Gastrocnemius medialis (tissue), 4 donors: Measurements from ENCODE around the gene RNF113B. TPM values are rescaled to one million over a fixed set of nuclear protein-coding genes. Genes with fewer than 3 reads are reported as not detected.

Source experiments
- ATAC-seq, 2 donors: fragments of 150-250 bp; one replicate each; pipeline ENCODE4 v1.9.1; 2016
- DNase-seq, 2 donors: peaks; one replicate each; pipeline ENCODE4 v3.0.0-alpha.2; 2019
- H3K27ac ChIP-seq, 4 donors: fragments of 200-600 bp; sonication (generic); 1 replicate in 1 of 4; 2 replicates in 3 of 4; pipeline ENCODE4 v1.5.1; 2016 to 2018; ENCODE audit warnings: mild to moderate bottlenecking in 2 of 4, moderate library complexity in 1 of 4
- H3K27me3 ChIP-seq, 3 donors: fragments of 200-600 bp; sonication (generic) in 2 of 3; 1 replicate in 1 of 3; 2 replicates in 2 of 3; pipeline versions ENCODE4 v1.5.1 to v1.6.0; 2016 to 2019; ENCODE audit warnings: mild to moderate bottlenecking in 1 of 3, moderate library complexity in 1 of 3
- H3K36me3 ChIP-seq, 2 donors: fragments of 200-600 bp; sonication (generic) in 1 of 2; one replicate each; pipeline ENCODE4 v1.5.1; 2017 to 2018
- H3K4me1 ChIP-seq, 2 donors: fragments of 200-600 bp; sonication (generic) in 1 of 2; one replicate each; pipeline ENCODE4 v1.5.1; 2016 to 2017; ENCODE audit warnings: mild to moderate bottlenecking in 2 of 2
- H3K4me3 ChIP-seq, 4 donors: fragments of 200-600 bp; sonication (generic) in 3 of 4; 1 replicate in 1 of 4; 2 replicates in 3 of 4; pipeline ENCODE4 v1.5.1; 2016 to 2019; ENCODE audit warnings: mild to moderate bottlenecking in 2 of 4
- H3K9me3 ChIP-seq, 3 donors: fragments of 200-600 bp; sonication (generic) in 2 of 3; 1 replicate in 1 of 3; 2 replicates in 2 of 3; pipeline ENCODE4 v1.5.1; 2016 to 2019
- POLR2A ChIP-seq, 2 donors: fragments of 450-650 bp; IDR thresholded peaks; one replicate each; pipeline ENCODE4 v1.6.1; 2017; ENCODE audit warnings: antibody characterized with exemption in 2 of 2, mild to moderate bottlenecking in 2 of 2, moderate library complexity in 2 of 2
- in situ Hi-C, 4 donors: fragments of 200-750 bp; cut with MboI; loops; one replicate each; pipeline versions ENCODE4 v1.15.0 to v1.8.0; 2017; ENCODE audit warnings: low sequenced_read_pairs in 4 of 4
- intact Hi-C: fragments of 100-400 bp; cut with DNase I; formaldehyde crosslinking; loops from one replicate; pipeline ENCODE4 v1.15.1; 2023; ENCODE audit warnings: low total_unique reads
- total RNA-seq, 4 donors: library from RNA; depleted of rRNA; stranded (reverse); fragments of >200 nt; gene quantifications; one replicate each; pipeline versions ENCODE4 v1.1.0 to v1.2.3, GENCODE V29; 2016
- TF ChIP-seq, protein P1 (sequence below), 5 experiments: fragments of 450-650 bp in 3 of 5; fragments of 200-600 bp in 2 of 5; sonication (generic) in 2 of 5; IDR thresholded peaks in 4 of 5; conservative IDR thresholded peaks in 1 of 5; 1 replicate in 4 of 5; 2 replicates in 1 of 5; pipeline ENCODE4 v1.5.1; 2016 to 2019; ENCODE audit warnings: antibody characterized with exemption in 5 of 5, mild to moderate bottlenecking in 3 of 5, moderate library complexity in 3 of 5

Gene RNF113B
- total RNA-seq, 4 donors from 2014 or later, result not detected

DNA sequence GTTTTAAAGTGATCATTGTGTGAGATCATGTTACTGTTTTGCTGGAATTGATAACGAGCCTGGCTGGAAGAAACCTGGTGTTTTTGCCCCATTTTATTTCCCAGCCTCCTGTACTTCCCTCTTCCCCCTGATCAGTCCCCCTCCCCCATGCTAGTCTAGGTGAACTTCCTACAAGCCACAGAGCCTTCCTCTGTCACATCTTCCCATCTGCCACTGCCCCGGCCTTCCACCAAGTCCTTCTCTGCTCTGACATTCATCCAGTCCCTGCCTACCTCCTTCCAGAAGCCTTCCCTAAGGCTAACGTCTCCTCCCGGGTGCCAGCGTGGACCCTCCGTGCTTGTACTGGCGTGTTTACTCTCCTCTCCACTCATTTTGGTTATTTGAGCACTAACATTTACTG, 19.9 kb downstream of the RNF113B start:
- DNase-seq, result no peak
- H3K27ac ChIP-seq, result no peak overlapping the region
- intact Hi-C loops, result no loop called here
- H3K27me3 ChIP-seq, result no peaks in the 10 kb centered on the region
- in situ Hi-C loops, result no loop called here
- no peaks in the 10 kb centered on the region for H3K36me3 ChIP-seq
- TF ChIP-seq, protein P1, sequence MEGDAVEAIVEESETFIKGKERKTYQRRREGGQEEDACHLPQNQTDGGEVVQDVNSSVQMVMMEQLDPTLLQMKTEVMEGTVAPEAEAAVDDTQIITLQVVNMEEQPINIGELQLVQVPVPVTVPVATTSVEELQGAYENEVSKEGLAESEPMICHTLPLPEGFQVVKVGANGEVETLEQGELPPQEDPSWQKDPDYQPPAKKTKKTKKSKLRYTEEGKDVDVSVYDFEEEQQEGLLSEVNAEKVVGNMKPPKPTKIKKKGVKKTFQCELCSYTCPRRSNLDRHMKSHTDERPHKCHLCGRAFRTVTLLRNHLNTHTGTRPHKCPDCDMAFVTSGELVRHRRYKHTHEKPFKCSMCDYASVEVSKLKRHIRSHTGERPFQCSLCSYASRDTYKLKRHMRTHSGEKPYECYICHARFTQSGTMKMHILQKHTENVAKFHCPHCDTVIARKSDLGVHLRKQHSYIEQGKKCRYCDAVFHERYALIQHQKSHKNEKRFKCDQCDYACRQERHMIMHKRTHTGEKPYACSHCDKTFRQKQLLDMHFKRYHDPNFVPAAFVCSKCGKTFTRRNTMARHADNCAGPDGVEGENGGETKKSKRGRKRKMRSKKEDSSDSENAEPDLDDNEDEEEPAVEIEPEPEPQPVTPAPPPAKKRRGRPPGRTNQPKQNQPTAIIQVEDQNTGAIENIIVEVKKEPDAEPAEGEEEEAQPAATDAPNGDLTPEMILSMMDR (IDR thresholded peaks at IDR 0.05 in 4 of 5, conservative IDR thresholded peaks at IDR 0.05 in 1 of 5), result no peak
- TF ChIP-seq POLR2A (IDR thresholded peaks at IDR 0.05), result no peak
- no peaks in the 10 kb centered on the region for H3K4me1 ChIP-seq
- H3K4me3 ChIP-seq, result no peak overlapping the region
- no peaks in the 10 kb centered on the region for H3K9me3 ChIP-seq
- no peak for ATAC-seq

DNA sequence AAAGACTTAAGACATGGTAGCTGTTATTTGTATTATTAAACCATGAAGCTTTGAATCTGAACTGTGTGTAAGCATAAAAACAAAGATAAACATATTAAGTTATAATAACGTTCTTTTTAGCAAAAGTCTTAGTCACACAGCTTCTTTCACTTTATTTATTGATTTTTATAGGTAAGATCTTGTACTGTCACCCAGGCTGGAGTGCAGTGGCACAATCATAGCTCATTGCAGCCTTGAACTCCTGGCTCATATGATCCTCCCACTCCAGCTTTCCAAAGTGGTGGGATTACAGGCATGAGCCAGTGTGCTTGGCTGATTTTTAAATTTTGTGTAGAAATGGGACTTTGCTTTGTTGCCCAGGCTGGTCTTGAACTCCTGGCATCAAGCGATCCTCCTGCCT, 20.8 kb downstream of the RNF113B start:
- H3K4me3 ChIP-seq, result no peak overlapping the region
- TF ChIP-seq POLR2A (IDR thresholded peaks at IDR 0.05), result no peak
- TF ChIP-seq, protein P1 (IDR thresholded peaks at IDR 0.05 in 4 of 5, conservative IDR thresholded peaks at IDR 0.05 in 1 of 5), result no peak
- no peak overlapping the region for H3K27ac ChIP-seq
- no peak for ATAC-seq
- no peaks in the 10 kb centered on the region for H3K4me1 ChIP-seq
- DNase-seq, result no peak
- intact Hi-C loops (no loop called here), in situ Hi-C loops (no loop called here)
- H3K36me3 ChIP-seq, result no peaks in the 10 kb centered on the region
- H3K9me3 ChIP-seq, result no peaks in the 10 kb centered on the region
- no peaks in the 10 kb centered on the region for H3K27me3 ChIP-seq

DNA sequence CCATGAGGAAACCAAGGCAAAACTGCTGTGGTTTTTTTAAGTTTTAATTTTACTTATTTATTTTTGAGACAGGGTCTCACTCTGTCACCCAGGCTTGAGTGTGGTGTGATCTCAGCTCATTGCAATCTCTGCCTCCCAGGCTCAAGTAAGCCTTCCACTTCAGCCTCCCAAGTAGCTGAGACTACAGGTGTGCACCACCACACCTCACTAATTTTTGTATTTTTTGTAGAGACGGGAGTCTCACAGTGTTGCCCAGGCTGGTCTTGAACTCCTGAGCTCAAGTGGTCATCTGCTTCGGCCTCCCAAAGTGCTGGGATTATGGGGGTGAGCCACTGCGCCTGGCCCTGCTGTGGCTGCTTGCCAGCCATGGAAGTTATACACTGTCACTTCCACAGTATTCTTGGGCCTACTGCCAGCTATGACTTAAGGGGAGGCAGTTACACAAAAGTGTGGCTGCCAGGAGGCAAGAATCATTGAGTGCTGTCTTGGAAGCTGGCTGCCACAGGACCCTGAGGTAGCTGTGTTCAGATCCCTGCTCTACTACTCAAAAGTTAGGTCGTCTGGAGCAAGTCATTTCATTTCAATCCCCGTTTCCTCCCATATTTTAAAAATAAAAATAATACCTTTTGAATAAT, 21.5 kb downstream of the RNF113B start:
- H3K4me1 ChIP-seq, result no peaks in the 10 kb centered on the region
- no peaks in the 10 kb centered on the region for H3K9me3 ChIP-seq
- no peak for TF ChIP-seq POLR2A (IDR thresholded peaks at IDR 0.05)
- TF ChIP-seq, protein P1 (IDR thresholded peaks at IDR 0.05 in 4 of 5, conservative IDR thresholded peaks at IDR 0.05 in 1 of 5), result no peak
- intact Hi-C loops, result no loop called here
- H3K27ac ChIP-seq, result no peak overlapping the region
- H3K36me3 ChIP-seq, result no peaks in the 10 kb centered on the region
- DNase-seq (no peak), ATAC-seq (no peak)
- no peaks in the 10 kb centered on the region for H3K27me3 ChIP-seq
- H3K4me3 ChIP-seq, result no peak overlapping the region
- in situ Hi-C loops, result no loop called here

DNA sequence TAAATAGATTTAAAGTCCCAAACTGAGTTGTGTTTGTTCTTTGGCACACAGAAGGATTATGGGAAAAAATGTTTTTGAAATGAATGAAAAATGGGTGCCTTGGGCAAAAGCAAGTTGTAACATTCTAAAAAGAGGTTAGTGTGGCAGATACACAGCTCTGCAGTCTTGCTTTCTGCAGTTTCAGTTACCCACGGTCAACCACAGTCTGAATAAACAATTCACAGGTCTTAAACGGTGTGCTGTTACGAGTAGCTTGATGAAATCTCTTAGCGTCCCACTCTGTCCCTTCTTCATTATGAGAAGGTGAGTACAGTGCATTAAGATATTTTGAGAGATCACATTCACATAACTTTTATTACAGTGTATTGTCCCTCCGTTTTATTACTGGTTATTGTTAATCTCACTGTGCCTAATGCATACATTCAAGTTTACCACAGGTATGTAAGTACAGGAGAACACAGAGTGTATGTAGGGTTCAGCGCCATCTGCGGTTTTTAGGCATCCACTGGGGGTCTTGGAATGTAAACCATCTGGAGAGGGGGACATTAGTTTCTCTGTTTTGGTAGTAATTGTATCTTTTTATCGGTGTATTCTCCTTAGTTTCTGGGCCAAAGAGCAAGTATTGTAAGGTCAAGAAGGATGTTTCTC, 26.1 kb downstream of the RNF113B start:
- ATAC-seq, result no peak
- Histone ChIP-seq H3K9me3 (no peaks in the 10 kb centered on the region), H3K27ac (no peak overlapping the region), H3K27me3 (no peaks in the 10 kb centered on the region), H3K4me1 (no peaks in the 10 kb centered on the region), H3K36me3 (no peaks in the 10 kb centered on the region), H3K4me3 (no peak overlapping the region)
- in situ Hi-C loops (no loop called here), intact Hi-C loops (no loop called here)
- TF ChIP-seq, protein P1 (IDR thresholded peaks at IDR 0.05 in 4 of 5, conservative IDR thresholded peaks at IDR 0.05 in 1 of 5), result no peak
- TF ChIP-seq POLR2A (IDR thresholded peaks at IDR 0.05), result no peak
- DNase-seq, result no peak
